ENCODE results near the gene HES1. TPM values are rescaled to one million over a fixed set of nuclear protein-coding genes. Genes with fewer than 3 reads are reported as not detected.

The HES1 gene
- total and polyA plus RNA-seq, 10 of the 15 experiments (the other 5 are each of a cell fraction or from before 2014, with no cell fraction given), result 0.46 to 5.3 (median 2.3) TPM

- TF ChIP-seq, protein P1, sequence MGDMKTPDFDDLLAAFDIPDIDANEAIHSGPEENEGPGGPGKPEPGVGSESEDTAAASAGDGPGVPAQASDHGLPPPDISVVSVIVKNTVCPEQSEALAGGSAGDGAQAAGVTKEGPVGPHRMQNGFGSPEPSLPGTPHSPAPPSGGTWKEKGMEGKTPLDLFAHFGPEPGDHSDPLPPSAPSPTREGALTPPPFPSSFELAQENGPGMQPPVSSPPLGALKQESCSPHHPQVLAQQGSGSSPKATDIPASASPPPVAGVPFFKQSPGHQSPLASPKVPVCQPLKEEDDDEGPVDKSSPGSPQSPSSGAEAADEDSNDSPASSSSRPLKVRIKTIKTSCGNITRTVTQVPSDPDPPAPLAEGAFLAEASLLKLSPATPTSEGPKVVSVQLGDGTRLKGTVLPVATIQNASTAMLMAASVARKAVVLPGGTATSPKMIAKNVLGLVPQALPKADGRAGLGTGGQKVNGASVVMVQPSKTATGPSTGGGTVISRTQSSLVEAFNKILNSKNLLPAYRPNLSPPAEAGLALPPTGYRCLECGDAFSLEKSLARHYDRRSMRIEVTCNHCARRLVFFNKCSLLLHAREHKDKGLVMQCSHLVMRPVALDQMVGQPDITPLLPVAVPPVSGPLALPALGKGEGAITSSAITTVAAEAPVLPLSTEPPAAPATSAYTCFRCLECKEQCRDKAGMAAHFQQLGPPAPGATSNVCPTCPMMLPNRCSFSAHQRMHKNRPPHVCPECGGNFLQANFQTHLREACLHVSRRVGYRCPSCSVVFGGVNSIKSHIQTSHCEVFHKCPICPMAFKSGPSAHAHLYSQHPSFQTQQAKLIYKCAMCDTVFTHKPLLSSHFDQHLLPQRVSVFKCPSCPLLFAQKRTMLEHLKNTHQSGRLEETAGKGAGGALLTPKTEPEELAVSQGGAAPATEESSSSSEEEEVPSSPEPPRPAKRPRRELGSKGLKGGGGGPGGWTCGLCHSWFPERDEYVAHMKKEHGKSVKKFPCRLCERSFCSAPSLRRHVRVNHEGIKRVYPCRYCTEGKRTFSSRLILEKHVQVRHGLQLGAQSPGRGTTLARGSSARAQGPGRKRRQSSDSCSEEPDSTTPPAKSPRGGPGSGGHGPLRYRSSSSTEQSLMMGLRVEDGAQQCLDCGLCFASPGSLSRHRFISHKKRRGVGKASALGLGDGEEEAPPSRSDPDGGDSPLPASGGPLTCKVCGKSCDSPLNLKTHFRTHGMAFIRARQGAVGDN (IDR thresholded peaks at IDR 0.05), result no peak
- no peak for TF ChIP-seq JUNB (IDR thresholded peaks at IDR 0.05)
- TF ChIP-seq MEF2A (IDR thresholded peaks at IDR 0.05; ENCODE audit: insufficient read depth, low read depth, low read length), result no peak
- TF ChIP-seq NFIC (IDR thresholded peaks at IDR 0.05; ENCODE audit: low read depth, low read length), result peak; percentile 63
- peak; percentile 95 for TF ChIP-seq NR2F1 (conservative IDR thresholded peaks at IDR 0.05)
- TF ChIP-seq ZNF274 (IDR thresholded peaks at IDR 0.05; ENCODE audit: insufficient read depth, insufficient read length), result no peak
- TF ChIP-seq, protein P2, sequence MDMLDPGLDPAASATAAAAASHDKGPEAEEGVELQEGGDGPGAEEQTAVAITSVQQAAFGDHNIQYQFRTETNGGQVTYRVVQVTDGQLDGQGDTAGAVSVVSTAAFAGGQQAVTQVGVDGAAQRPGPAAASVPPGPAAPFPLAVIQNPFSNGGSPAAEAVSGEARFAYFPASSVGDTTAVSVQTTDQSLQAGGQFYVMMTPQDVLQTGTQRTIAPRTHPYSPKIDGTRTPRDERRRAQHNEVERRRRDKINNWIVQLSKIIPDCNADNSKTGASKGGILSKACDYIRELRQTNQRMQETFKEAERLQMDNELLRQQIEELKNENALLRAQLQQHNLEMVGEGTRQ (IDR thresholded peaks at IDR 0.05; ENCODE audit: borderline replicate concordance, low read depth, low read length), result no peak
- no peak for TF ChIP-seq RFX5 (IDR thresholded peaks at IDR 0.05; ENCODE audit: low read depth, low read length)
- no peak for TF ChIP-seq MAX (IDR thresholded peaks at IDR 0.05; ENCODE audit: low read depth, low read length)
- TF ChIP-seq SPI1 (IDR thresholded peaks at IDR 0.05; ENCODE audit: borderline replicate concordance, insufficient read depth, low read depth, low read length), result peak; percentile 37; the same call in 1 of the 2 replicates
- no peak for TF ChIP-seq REST (IDR thresholded peaks at IDR 0.05; ENCODE audit: low read depth, low read length)
- no peak for TF ChIP-seq HDGF (IDR thresholded peaks at IDR 0.05)
- peak; percentile 32; the same call in 1 of the 2 replicates for TF ChIP-seq NBN (IDR thresholded peaks at IDR 0.05)
- TF ChIP-seq SRF (IDR thresholded peaks at IDR 0.05; ENCODE audit: low read depth in 2 of 2, low read length in 2 of 2), result no peak
- no peak for TF ChIP-seq RELA (IDR thresholded peaks at IDR 0.05; ENCODE audit: borderline replicate concordance, partially characterized antibody)
- no peak for TF ChIP-seq ESRRA (IDR thresholded peaks at IDR 0.05; ENCODE audit: low read length)
- TF ChIP-seq, protein P3, sequence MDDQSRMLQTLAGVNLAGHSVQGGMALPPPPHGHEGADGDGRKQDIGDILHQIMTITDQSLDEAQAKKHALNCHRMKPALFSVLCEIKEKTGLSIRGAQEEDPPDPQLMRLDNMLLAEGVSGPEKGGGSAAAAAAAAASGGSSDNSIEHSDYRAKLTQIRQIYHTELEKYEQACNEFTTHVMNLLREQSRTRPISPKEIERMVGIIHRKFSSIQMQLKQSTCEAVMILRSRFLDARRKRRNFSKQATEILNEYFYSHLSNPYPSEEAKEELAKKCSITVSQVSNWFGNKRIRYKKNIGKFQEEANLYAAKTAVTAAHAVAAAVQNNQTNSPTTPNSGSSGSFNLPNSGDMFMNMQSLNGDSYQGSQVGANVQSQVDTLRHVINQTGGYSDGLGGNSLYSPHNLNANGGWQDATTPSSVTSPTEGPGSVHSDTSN (IDR thresholded peaks at IDR 0.05; ENCODE audit: insufficient replicate concordance, low read depth, low read length), result no peak
- TF ChIP-seq RAD51 (IDR thresholded peaks at IDR 0.05), result no peak
- TF ChIP-seq FOXK2 (IDR thresholded peaks at IDR 0.05), result no peak
- TF ChIP-seq MEF2B (IDR thresholded peaks at IDR 0.05; ENCODE audit: partially characterized antibody, poor library complexity, severe bottlenecking), result no peak
- TF ChIP-seq HCFC1 (IDR thresholded peaks at IDR 0.05; ENCODE audit: low read length), result no peak
- peak; percentile 81; the same call in 1 of the 2 replicates for TF ChIP-seq TCF3 (IDR thresholded peaks at IDR 0.05; ENCODE audit: borderline replicate concordance, insufficient read depth, low read depth, low read length)
Observed at GRCh38 chr3:194100856-194101390, 35.0 kb upstream of the HES1 start (continued).

Data from GM12878 (cell line).